T1000 (cell line): ENCODE measurements around the gene EIF2S2.
"Not testable (repeated sequence)": the region's sequence is repeated elsewhere in the genome, so short reads cannot be mapped to it uniquely, and the experiment has no call there.

Experiments used
- DNase-seq: peaks from one replicate; lab custom pipeline; 2025; ENCODE audit warnings: mixed read lengths; lab: John Stamatoyannopoulos, UW

The EIF2S2 gene

GRCh38 chr20:34111702-34112599, at the start of gene EIF2S2:
Gene EIF2S2, minus strand, starts transcription at chr20:34112243. Its CDS starts 133 bp downstream, at chr20:34112110.
- peak; percentile 96 for DNase-seq

- DNase-seq, result not testable (repeated sequence)
Observed at GRCh38 chr20:34157697-34158096, 45.7 kb upstream of the EIF2S2 start.

- no peak for DNase-seq
Observed at GRCh38 chr20:34155836-34156235, 43.8 kb upstream of the EIF2S2 start.

GRCh38 chr20:34153169-34153568, 41.1 kb upstream of the EIF2S2 start:
- not testable (repeated sequence) for DNase-seq

GRCh38 chr20:34152073-34152472, 40.0 kb upstream of the EIF2S2 start:
- not testable (repeated sequence) for DNase-seq

- DNase-seq, result no peak
Observed at GRCh38 chr20:34150306-34151000, 38.4 kb upstream of the EIF2S2 start.

- no peak for DNase-seq
Observed at GRCh38 chr20:34145280-34145819, 33.3 kb upstream of the EIF2S2 start.

GRCh38 chr20:34143951-34144350, 31.9 kb upstream of the EIF2S2 start:
- DNase-seq, result no peak

- no peak for DNase-seq
Observed at GRCh38 chr20:34142121-34142520, 30.1 kb upstream of the EIF2S2 start.

GRCh38 chr20:34141293-34141692, 29.2 kb upstream of the EIF2S2 start:
- no peak for DNase-seq

GRCh38 chr20:34135525-34136275, 23.7 kb upstream of the EIF2S2 start:
- DNase-seq, result not testable (repeated sequence)

GRCh38 chr20:34133365-34133860, 21.4 kb upstream of the EIF2S2 start:
- not testable (repeated sequence) for DNase-seq

- not testable (repeated sequence) for DNase-seq
Observed at GRCh38 chr20:34132943-34133342, 20.9 kb upstream of the EIF2S2 start.

- not testable (repeated sequence) for DNase-seq
Observed at GRCh38 chr20:34132491-34132890, 20.4 kb upstream of the EIF2S2 start.

GRCh38 chr20:34131491-34131890, 19.4 kb upstream of the EIF2S2 start:
- DNase-seq, result no peak

GRCh38 chr20:34129518-34130162, 17.6 kb upstream of the EIF2S2 start:
- DNase-seq, result peak; percentile 34

GRCh38 chr20:34127792-34128191, 15.7 kb upstream of the EIF2S2 start:
- no peak for DNase-seq

GRCh38 chr20:34124469-34125249, 12.6 kb upstream of the EIF2S2 start:
- DNase-seq, result no peak

GRCh38 chr20:34123309-34123708, 11.3 kb upstream of the EIF2S2 start:
- no peak for DNase-seq

- no peak for DNase-seq
Observed at GRCh38 chr20:34122274-34122980, 10.4 kb upstream of the EIF2S2 start.
